Testis (tissue), 2 donors: ENCODE measurements around the gene ITPR2.

Experiments
- POLR2A ChIP-seq: fragments of 450-650 bp; IDR thresholded peaks from one replicate; pipeline ENCODE4 v1.6.1; 2017; ENCODE audit warnings: antibody characterized with exemption, mild to moderate bottlenecking, moderate library complexity
- TF ChIP-seq, protein P1 (sequence below), 3 experiments: fragments of 450-650 bp in 2 of 3; fragments of 200-600 bp in 1 of 3; sonication (generic) in 1 of 3; IDR thresholded peaks; one replicate each; pipeline ENCODE4 v1.5.1; 2016 to 2019; ENCODE audit warnings: antibody characterized with exemption in 3 of 3, mild to moderate bottlenecking in 2 of 3, moderate library complexity in 1 of 3

DNA sequence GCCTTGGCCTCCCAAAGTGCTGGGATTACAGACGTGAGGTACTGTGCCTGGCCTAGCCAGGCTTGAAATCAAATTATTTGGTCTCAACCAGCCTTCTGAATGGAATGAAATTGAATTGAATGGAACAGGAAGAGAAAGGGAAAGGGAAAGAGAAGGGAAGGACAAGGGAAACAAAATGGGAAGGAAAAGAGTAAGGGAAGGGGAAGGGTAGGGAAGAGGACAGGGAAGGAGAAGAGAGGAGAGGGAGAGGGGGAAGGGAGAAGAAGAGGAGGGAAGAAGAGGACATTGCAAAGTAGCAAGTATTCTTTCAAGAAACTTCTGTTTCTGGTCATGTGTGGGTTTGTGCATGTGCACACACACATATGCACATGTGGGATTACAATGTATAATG, 97.8 kb downstream of the ITPR2 start:
- TF ChIP-seq, protein P1, sequence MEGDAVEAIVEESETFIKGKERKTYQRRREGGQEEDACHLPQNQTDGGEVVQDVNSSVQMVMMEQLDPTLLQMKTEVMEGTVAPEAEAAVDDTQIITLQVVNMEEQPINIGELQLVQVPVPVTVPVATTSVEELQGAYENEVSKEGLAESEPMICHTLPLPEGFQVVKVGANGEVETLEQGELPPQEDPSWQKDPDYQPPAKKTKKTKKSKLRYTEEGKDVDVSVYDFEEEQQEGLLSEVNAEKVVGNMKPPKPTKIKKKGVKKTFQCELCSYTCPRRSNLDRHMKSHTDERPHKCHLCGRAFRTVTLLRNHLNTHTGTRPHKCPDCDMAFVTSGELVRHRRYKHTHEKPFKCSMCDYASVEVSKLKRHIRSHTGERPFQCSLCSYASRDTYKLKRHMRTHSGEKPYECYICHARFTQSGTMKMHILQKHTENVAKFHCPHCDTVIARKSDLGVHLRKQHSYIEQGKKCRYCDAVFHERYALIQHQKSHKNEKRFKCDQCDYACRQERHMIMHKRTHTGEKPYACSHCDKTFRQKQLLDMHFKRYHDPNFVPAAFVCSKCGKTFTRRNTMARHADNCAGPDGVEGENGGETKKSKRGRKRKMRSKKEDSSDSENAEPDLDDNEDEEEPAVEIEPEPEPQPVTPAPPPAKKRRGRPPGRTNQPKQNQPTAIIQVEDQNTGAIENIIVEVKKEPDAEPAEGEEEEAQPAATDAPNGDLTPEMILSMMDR (IDR thresholded peaks at IDR 0.05): no peak
- no peak for TF ChIP-seq POLR2A
